ENCODE results near the gene CHAT. TPM values are rescaled to one million over a fixed set of nuclear protein-coding genes. Genes with fewer than 3 reads are reported as not detected.

CHAT gene
- total RNA-seq, 1 donor from 2014 or later: not detected

DNA sequence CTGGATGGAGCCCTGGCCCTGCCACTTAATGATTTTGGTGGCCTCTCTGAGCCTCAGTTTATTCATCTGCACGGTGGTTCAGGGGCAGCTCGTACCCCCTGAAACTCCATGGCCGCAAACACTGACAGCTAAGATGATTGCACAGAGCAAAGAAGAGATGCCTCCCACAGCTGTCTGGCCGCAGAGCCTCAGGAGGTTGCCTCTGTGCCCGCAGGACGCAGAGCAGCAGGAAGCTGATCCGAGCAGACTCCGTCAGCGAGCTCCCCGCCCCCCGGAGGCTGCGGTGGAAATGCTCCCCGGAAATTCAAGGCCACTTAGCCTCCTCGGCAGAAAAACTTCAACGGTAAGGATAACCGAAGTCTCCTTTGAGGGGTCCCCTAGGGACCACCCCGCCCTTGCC, 35.5 kb downstream of the CHAT start:
- Mint-ChIP-seq H3K36me3 (no peaks in the 10 kb centered on the region), H3K9me3 (no peaks in the 10 kb centered on the region), H3K4me1 (peaks cover 13% of the 10 kb centered on the region), H3K27me3 (ENCODE audit: insufficient read depth, low read depth) (peaks cover 21% of the 10 kb centered on the region), H3K4me3 (no peak overlapping the region), H3K27ac (no peak overlapping the region)
- peaks cover 7% of the 10 kb centered on the region for H3K27me3 ChIP-seq
- no peaks in the 10 kb centered on the region for H3K9me3 ChIP-seq (ENCODE audit: low read depth)
- peak overlapping the region; percentile 4 for H3K4me2 ChIP-seq
- no peaks in the 10 kb centered on the region for H3F3A ChIP-seq (ENCODE audit: low read depth)
- H3K79me2 ChIP-seq (ENCODE audit: low read depth): no peaks in the 10 kb centered on the region
- H3K27ac ChIP-seq: no peak overlapping the region
- no peaks in the 10 kb centered on the region for H3K36me3 ChIP-seq
- no peak overlapping the region for H3K4me3 ChIP-seq
- H3K4me1 ChIP-seq: peaks cover 8% of the 10 kb centered on the region
- TF ChIP-seq EZH2phosphoT487 (IDR thresholded peaks at IDR 0.05) (no peak), EZH2 (IDR thresholded peaks at IDR 0.05) (no peak)
- TF ChIP-seq, protein P1, sequence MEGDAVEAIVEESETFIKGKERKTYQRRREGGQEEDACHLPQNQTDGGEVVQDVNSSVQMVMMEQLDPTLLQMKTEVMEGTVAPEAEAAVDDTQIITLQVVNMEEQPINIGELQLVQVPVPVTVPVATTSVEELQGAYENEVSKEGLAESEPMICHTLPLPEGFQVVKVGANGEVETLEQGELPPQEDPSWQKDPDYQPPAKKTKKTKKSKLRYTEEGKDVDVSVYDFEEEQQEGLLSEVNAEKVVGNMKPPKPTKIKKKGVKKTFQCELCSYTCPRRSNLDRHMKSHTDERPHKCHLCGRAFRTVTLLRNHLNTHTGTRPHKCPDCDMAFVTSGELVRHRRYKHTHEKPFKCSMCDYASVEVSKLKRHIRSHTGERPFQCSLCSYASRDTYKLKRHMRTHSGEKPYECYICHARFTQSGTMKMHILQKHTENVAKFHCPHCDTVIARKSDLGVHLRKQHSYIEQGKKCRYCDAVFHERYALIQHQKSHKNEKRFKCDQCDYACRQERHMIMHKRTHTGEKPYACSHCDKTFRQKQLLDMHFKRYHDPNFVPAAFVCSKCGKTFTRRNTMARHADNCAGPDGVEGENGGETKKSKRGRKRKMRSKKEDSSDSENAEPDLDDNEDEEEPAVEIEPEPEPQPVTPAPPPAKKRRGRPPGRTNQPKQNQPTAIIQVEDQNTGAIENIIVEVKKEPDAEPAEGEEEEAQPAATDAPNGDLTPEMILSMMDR (IDR thresholded peaks at IDR 0.05): no peak
- H3K9ac ChIP-seq: no peak overlapping the region
- H4K20me1 ChIP-seq (ENCODE audit: low read depth): no peaks in the 10 kb centered on the region
- peak; percentile 28 for DNase-seq (ENCODE audit: low spot score)
- H2AFZ ChIP-seq (replicated peaks): no peak overlapping the region

DNA sequence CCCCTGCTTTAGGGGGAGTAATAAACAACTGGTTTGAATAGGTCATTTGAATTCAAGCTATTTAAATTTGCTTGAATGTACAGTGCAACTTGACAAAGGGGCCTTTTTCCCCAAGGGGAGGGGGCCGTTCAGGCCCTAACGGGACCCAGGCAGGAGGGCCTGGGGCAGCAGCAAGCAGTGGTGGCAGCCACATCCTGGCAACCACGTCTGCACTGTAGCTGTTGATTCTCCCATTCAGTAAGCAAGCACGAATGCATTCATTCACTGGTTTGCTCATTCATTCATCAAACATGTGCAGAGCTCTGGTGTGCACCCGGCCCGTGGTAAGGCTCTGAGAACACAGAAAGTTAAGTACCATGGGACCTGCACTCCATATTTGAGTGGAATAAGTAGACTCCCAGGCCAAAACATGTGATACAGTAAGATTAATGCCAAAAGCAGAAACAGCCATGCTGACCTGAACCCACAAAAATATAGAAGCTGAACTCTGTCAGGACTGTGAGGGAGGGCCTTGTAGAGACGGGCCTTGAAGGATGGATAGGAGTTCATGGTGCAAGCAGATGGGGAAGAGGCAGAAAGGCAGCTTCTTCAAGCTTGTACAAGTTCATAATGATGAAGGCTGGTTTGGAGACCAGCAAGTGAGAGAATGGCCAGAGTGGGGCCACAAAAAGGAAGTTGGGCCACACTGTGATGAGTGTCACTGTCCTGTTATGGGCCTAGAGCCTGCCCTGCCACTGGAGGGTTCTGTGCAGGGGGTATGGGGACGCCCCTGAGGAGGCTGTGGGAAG, 36.3 kb downstream of the CHAT start:
- Mint-ChIP-seq H3K4me1 (peaks cover 13% of the 10 kb centered on the region), H3K27ac (no peak overlapping the region), H3K36me3 (no peaks in the 10 kb centered on the region), H3K9me3 (no peaks in the 10 kb centered on the region), H3K4me3 (no peak overlapping the region), H3K27me3 (ENCODE audit: insufficient read depth, low read depth) (peaks cover 17% of the 10 kb centered on the region)
- peaks cover 7% of the 10 kb centered on the region for H3K27me3 ChIP-seq
- no peaks in the 10 kb centered on the region for H4K20me1 ChIP-seq (ENCODE audit: low read depth)
- no peak overlapping the region for H3K4me2 ChIP-seq
- H3K4me1 ChIP-seq: peaks cover 8% of the 10 kb centered on the region
- H3K36me3 ChIP-seq: no peaks in the 10 kb centered on the region
- no peak for TF ChIP-seq EZH2 (IDR thresholded peaks at IDR 0.05)
- TF ChIP-seq EZH2phosphoT487 (IDR thresholded peaks at IDR 0.05): no peak
- TF ChIP-seq, protein P1 (IDR thresholded peaks at IDR 0.05): no peak
- no peak overlapping the region for H3K27ac ChIP-seq
- H3K4me3 ChIP-seq: no peak overlapping the region
- no peak overlapping the region for H3K9ac ChIP-seq
- no peaks in the 10 kb centered on the region for H3K9me3 ChIP-seq (ENCODE audit: low read depth)
- no peaks in the 10 kb centered on the region for H3K79me2 ChIP-seq (ENCODE audit: low read depth)
- no peaks in the 10 kb centered on the region for H3F3A ChIP-seq (ENCODE audit: low read depth)
- no peak overlapping the region for H2AFZ ChIP-seq (replicated peaks)
- DNase-seq (ENCODE audit: low spot score): no peak

GRCh38 chr10:49650724-49651034, 36.8 kb downstream of the CHAT start:
- H3K27ac Mint-ChIP-seq: no peak overlapping the region
- no peaks in the 10 kb centered on the region for H3K9me3 Mint-ChIP-seq
- no peak overlapping the region for H3K4me3 Mint-ChIP-seq

More at GRCh38 chr10:49650724-49651034, 36.8 kb downstream of the CHAT start:
- H3K27ac ChIP-seq: no peak overlapping the region
- H3F3A ChIP-seq (ENCODE audit: low read depth): no peaks in the 10 kb centered on the region
- no peaks in the 10 kb centered on the region for H3K36me3 Mint-ChIP-seq
- H2AFZ ChIP-seq (replicated peaks): no peak overlapping the region
- no peak for DNase-seq (ENCODE audit: low spot score)
- TF ChIP-seq, protein P1 (IDR thresholded peaks at IDR 0.05): no peak
- TF ChIP-seq EZH2phosphoT487 (IDR thresholded peaks at IDR 0.05) (no peak), EZH2 (IDR thresholded peaks at IDR 0.05) (no peak)
- H3K9ac ChIP-seq: no peak overlapping the region
- H3K4me3 ChIP-seq: no peak overlapping the region
- H3K79me2 ChIP-seq (ENCODE audit: low read depth): no peaks in the 10 kb centered on the region
- peaks cover 15% of the 10 kb centered on the region for H3K27me3 Mint-ChIP-seq (ENCODE audit: insufficient read depth, low read depth)
- peaks cover 13% of the 10 kb centered on the region for H3K4me1 Mint-ChIP-seq
- H3K9me3 ChIP-seq (ENCODE audit: low read depth): no peaks in the 10 kb centered on the region
- no peak overlapping the region for H3K4me2 ChIP-seq
- no peaks in the 10 kb centered on the region for H4K20me1 ChIP-seq (ENCODE audit: low read depth)
- H3K36me3 ChIP-seq: no peaks in the 10 kb centered on the region
- H3K27me3 ChIP-seq: peaks cover 7% of the 10 kb centered on the region
- peaks cover 8% of the 10 kb centered on the region for H3K4me1 ChIP-seq
